ENCODE measurements around the gene FAM168A. TPM values are rescaled to one million over a fixed set of nuclear protein-coding genes. Genes with fewer than 3 reads are reported as not detected.

The FAM168A gene
- total RNA-seq, 1 experiment from 2014 or later = 30.4 TPM

DNA sequence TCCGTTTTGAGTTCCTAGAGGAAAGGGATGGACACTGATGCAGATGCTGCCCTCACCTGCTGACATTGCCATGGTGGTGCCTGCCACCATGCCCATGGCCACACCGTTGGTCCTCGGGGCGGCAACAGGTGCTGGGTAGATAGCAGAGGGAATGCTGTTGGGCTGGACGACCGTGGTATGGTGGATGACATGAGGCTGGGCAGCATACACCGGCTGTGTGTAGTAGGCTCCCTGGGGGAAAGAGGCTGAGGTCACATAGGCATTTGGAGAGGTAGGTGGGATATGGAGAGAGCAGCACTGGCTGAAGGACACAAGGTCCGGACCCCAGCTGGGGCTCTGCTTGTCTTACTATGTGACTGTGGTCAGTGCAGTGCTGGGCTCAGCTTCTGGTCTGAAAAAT, 188.5 kb downstream of the FAM168A start:
- Mint-ChIP-seq H3K27ac (ENCODE audit: unreplicated experiment) (no peak overlapping the region), H3K36me3 (ENCODE audit: insufficient read depth, unreplicated experiment) (peaks cover 13% of the 10 kb centered on the region), H3K9me3 (ENCODE audit: low read depth, unreplicated experiment) (no peaks in the 10 kb centered on the region), H3K4me3 (ENCODE audit: low read depth, unreplicated experiment) (no peak overlapping the region), H3K4me1 (ENCODE audit: low read depth, unreplicated experiment) (no peaks in the 10 kb centered on the region), H3K27me3 (ENCODE audit: unreplicated experiment) (no peaks in the 10 kb centered on the region)
- CTCF ChIA-PET = no interaction called here
- BruUV-seq (replicated peaks) = no TSS peak
- DNase-seq = no peak
- TF ChIP-seq, protein P1, sequence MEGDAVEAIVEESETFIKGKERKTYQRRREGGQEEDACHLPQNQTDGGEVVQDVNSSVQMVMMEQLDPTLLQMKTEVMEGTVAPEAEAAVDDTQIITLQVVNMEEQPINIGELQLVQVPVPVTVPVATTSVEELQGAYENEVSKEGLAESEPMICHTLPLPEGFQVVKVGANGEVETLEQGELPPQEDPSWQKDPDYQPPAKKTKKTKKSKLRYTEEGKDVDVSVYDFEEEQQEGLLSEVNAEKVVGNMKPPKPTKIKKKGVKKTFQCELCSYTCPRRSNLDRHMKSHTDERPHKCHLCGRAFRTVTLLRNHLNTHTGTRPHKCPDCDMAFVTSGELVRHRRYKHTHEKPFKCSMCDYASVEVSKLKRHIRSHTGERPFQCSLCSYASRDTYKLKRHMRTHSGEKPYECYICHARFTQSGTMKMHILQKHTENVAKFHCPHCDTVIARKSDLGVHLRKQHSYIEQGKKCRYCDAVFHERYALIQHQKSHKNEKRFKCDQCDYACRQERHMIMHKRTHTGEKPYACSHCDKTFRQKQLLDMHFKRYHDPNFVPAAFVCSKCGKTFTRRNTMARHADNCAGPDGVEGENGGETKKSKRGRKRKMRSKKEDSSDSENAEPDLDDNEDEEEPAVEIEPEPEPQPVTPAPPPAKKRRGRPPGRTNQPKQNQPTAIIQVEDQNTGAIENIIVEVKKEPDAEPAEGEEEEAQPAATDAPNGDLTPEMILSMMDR (IDR thresholded peaks at IDR 0.05; ENCODE audit: unreplicated experiment) = no peak
- intact Hi-C loops (cut with micrococcal nuclease; ENCODE audit: unreplicated experiment) = no loop called here

DNA sequence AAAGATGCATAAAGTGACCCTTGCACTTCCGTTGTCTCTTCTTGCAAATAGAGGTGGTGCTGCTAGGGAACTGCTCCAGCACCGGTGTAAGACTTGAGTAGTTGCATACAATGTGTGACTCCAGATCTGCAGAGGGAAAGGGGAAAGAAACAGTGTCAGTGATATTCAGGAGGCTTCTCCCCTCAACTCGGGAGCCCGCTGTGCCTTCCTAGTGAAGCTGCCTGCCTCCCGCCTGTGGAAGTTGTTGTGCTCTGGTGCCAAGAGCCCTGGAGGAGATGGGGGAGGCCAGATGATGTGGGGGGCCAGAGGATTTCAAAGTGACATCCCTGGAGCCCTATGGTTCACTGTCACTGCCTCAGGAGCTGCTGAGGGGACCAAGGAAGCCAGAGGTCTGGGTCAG, 191.3 kb downstream of the FAM168A start:
- BruUV-seq (replicated peaks) = no TSS peak
- intact Hi-C loops (cut with micrococcal nuclease; ENCODE audit: unreplicated experiment) = no loop called here
- H3K9me3 Mint-ChIP-seq (ENCODE audit: low read depth, unreplicated experiment) = no peaks in the 10 kb centered on the region
- no peaks in the 10 kb centered on the region for H3K4me1 Mint-ChIP-seq (ENCODE audit: low read depth, unreplicated experiment)
- H3K36me3 Mint-ChIP-seq (ENCODE audit: insufficient read depth, unreplicated experiment) = peaks cover 13% of the 10 kb centered on the region
- TF ChIP-seq, protein P1 (IDR thresholded peaks at IDR 0.05; ENCODE audit: unreplicated experiment) = no peak
- H3K4me3 Mint-ChIP-seq (ENCODE audit: low read depth, unreplicated experiment) = no peak overlapping the region
- H3K27ac Mint-ChIP-seq (ENCODE audit: unreplicated experiment) = no peak overlapping the region
- H3K27me3 Mint-ChIP-seq (ENCODE audit: unreplicated experiment) = no peaks in the 10 kb centered on the region
- CTCF ChIA-PET = no interaction called here
- DNase-seq = no peak

DNA sequence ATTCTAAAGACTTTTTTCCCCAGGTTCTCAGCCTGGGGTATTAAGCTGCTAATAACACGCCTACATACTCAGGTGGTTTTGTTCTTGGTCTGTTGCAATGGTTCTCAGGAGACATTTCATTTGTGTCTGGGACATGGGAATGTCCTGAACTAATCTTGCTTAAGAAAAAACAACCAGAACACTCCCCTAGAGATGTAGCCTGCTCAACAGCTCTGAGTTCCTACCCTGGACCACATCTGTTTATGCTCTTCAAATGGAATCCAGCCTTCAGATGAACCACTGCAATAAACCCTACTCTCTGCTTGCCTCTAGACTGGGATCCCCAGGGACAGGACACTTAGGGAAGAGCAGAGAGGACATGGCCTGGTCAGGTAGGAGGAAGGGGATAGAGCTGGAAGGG, 191.8 kb downstream of the FAM168A start:
- intact Hi-C loops (cut with micrococcal nuclease; ENCODE audit: unreplicated experiment) = no loop called here
- peaks cover 13% of the 10 kb centered on the region for H3K36me3 Mint-ChIP-seq (ENCODE audit: insufficient read depth, unreplicated experiment)

DNA sequence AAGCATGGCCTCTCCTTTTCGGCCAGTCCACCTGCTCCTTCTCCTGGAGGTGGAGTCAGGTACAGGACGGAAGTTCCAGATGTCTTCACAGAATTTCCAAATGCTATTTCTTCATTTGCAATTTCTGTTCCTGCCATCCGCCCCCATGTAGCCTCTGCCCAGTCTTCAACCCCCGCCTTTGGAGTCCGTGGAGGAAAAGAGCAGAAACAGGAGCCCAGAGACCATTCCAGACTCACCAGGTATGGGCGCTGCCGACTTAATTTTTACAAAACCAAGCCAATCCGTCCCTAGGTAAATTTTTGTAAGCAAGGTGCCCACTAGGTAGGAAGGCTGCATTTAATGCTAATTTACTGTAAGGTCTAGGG, 192.8 kb downstream of the FAM168A start:
- intact Hi-C loops (cut with micrococcal nuclease; ENCODE audit: unreplicated experiment) = no loop called here
- peaks cover 13% of the 10 kb centered on the region for H3K36me3 Mint-ChIP-seq (ENCODE audit: insufficient read depth, unreplicated experiment)
- no peak for DNase-seq
- no peak overlapping the region for H3K4me3 Mint-ChIP-seq (ENCODE audit: low read depth, unreplicated experiment)
- CTCF ChIA-PET = no interaction called here
- TF ChIP-seq, protein P1 (IDR thresholded peaks at IDR 0.05; ENCODE audit: unreplicated experiment) = no peak
- H3K9me3 Mint-ChIP-seq (ENCODE audit: low read depth, unreplicated experiment) = no peaks in the 10 kb centered on the region
- H3K27ac Mint-ChIP-seq (ENCODE audit: unreplicated experiment) = no peak overlapping the region
- TSS peak; percentile 19 for BruUV-seq (replicated peaks)
- H3K27me3 Mint-ChIP-seq (ENCODE audit: unreplicated experiment) = no peaks in the 10 kb centered on the region
- no peaks in the 10 kb centered on the region for H3K4me1 Mint-ChIP-seq (ENCODE audit: low read depth, unreplicated experiment)

More for the DNA sequence above, 191.8 kb downstream of the FAM168A start:
- Mint-ChIP-seq H3K4me1 (ENCODE audit: low read depth, unreplicated experiment) (no peaks in the 10 kb centered on the region), H3K27me3 (ENCODE audit: unreplicated experiment) (no peaks in the 10 kb centered on the region), H3K27ac (ENCODE audit: unreplicated experiment) (no peak overlapping the region), H3K9me3 (ENCODE audit: low read depth, unreplicated experiment) (no peaks in the 10 kb centered on the region), H3K4me3 (ENCODE audit: low read depth, unreplicated experiment) (no peak overlapping the region)
- no TSS peak for BruUV-seq (replicated peaks)
- TF ChIP-seq, protein P1 (IDR thresholded peaks at IDR 0.05; ENCODE audit: unreplicated experiment) = no peak
- DNase-seq = no peak
- CTCF ChIA-PET = no interaction called here

All from Calu3 (cell line).